GM12864 (cell line): ENCODE data around the gene EHD3.

Experiments used
- DNase-seq: peaks from one replicate; pipeline ENCODE4 v3.0.0-alpha.2; 2011; ENCODE audit warnings: low read depth
- H3K4me3 ChIP-seq: 2 replicates; pipeline ENCODE4 v1.5.1; 2011; ENCODE audit warnings: mild to moderate bottlenecking, low read depth, low read length, control low read depth
- CTCF ChIP-seq: IDR thresholded peaks from 2 replicates; pipeline ENCODE4 v1.5.1; 2011; ENCODE audit warnings: low read depth, mild to moderate bottlenecking, moderate library complexity, low read length, control low read depth, inconsistent platforms; ENCODE audit errors: missing control alignments

Gene EHD3

DNA sequence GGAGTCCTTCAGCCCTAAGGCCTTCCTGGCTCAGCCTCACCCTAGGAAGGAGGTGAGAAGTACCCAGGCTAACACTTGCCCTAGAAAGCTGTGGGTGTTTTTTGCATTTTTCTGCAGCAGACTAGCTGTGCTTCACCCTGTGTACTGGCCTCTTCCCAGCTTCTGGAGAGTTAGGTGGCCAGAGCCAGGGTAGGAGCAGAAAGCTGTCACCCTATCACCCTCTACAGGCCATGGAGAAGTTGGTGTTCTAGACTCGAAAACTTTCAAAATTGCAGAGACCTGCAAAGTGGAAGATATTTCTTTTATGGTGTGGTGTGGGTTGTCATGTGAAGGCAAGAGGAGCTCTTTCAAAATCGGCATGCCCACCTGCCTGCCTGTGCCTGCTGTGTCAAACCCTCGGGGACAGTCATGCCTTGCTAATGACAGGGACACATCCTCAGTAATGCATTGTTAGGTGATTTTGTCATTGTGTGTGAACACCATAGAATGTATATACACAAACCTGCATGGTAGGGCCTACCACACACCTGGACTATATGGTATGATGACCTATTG is 29.8 kb downstream of the EHD3 start:
- TF ChIP-seq CTCF, result peak; percentile 32
- H3K4me3 ChIP-seq, result no peak overlapping the region
- DNase-seq, result no peak

- no peak for TF ChIP-seq CTCF
- no peak for DNase-seq
- no peak overlapping the region for H3K4me3 ChIP-seq
These were observed 31.3 kb downstream of the EHD3 start for GRCh38 chr2:31265234-31265633.

DNA sequence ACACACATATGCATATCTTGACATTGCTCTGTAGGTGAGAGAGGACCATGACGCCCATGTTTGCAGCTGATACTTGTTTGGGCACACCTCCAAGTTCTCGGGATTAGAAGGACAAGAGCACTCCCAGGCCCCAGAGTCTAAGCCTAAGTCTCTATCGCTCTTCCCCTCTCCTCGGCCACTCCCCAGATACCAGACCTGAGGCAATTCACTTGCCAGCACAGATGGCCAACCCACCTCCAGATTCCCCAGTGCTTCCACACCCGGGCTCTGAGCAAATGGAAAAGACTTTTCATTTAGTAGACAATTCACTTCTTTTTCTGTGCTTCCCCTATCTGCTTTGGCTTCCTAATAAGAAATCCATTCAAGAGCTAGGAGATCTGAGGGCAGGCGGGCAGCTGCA is 32.9 kb downstream of the EHD3 start:
- TF ChIP-seq CTCF, result no peak
- no peak overlapping the region for H3K4me3 ChIP-seq
- DNase-seq, result no peak

DNA sequence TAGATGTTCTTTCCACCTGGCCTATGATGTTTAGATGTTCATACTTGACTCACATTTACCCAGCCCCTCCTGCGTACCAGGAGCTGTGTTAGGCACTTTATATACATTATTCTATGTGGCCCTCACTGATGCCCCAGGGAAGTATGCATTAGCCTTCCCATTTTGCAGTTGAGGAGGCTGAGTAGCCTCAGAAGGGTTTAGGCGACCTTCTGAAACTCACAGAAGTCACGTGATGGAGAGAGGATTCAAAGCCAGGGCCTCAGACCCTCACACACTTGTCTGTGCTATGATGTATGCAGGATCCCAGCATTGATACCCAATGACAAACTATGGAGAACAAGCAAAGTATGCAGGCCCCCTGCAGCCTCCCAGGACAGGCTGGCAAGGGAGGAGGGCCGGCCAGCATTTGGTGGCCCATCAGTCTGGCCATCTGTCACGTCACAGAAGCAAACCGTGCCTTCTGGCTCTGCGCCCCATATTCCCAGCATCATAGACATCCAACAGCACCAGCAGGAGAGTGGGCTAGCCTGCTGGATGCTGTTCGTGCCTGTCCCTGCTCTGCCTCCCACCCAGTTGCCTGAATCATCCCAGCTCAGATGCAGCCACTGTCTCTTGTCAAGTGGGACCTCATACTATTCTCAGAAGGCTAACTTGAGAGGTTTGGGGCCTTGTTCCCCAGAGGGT is 33.6 kb downstream of the EHD3 start:
- no peak for DNase-seq
- H3K4me3 ChIP-seq, result no peak overlapping the region
- no peak for TF ChIP-seq CTCF

- no peak overlapping the region for H3K4me3 ChIP-seq
- no peak for TF ChIP-seq CTCF
- DNase-seq, result no peak
These were observed 34.4 kb downstream of the EHD3 start for GRCh38 chr2:31268344-31268743.

- DNase-seq, result no peak
These were observed 35.1 kb downstream of the EHD3 start for GRCh38 chr2:31269087-31269486.

More at GRCh38 chr2:31269087-31269486, 35.1 kb downstream of the EHD3 start:
- TF ChIP-seq CTCF, result no peak
- H3K4me3 ChIP-seq, result no peak overlapping the region
